Loucy (cell line): ENCODE measurements around the gene ETFA.

Experiments used
- H2AFZ ChIP-seq: fragments of 200-600 bp; sonication (generic); 2 replicates; pipeline ENCODE4 v1.6.0; 2016; ENCODE audit warnings: antibody characterized with exemption, mild to moderate bottlenecking, low read length, moderate library complexity
- H3F3A ChIP-seq: fragments of 200-600 bp; 2 replicates; pipeline ENCODE4 v1.6.0; 2016; ENCODE audit warnings: antibody characterized with exemption, low read depth, mild to moderate bottlenecking
- H3K27me3 ChIP-seq: fragments of 200-600 bp; sonication (generic); 2 replicates; pipeline ENCODE4 v1.6.1; 2014; ENCODE audit warnings: low read length, mild to moderate bottlenecking; ENCODE audit not compliant: insufficient read depth, poor library complexity, severe bottlenecking
- H3K36me3 ChIP-seq: fragments of 200-600 bp; sonication (generic); 2 replicates; pipeline ENCODE4 v1.6.1; 2016; ENCODE audit warnings: low read length; ENCODE audit not compliant: insufficient read depth
- H3K4me1 ChIP-seq: fragments of 200-600 bp; sonication (generic); 2 replicates; pipeline ENCODE4 v1.5.1; 2014; ENCODE audit warnings: low read length, mild to moderate bottlenecking; ENCODE audit not compliant: insufficient read depth, poor library complexity, severe bottlenecking
- H3K4me2 ChIP-seq: fragments of 200-600 bp; sonication (generic); 2 replicates; pipeline ENCODE4 v1.6.0; 2014; ENCODE audit warnings: antibody characterized with exemption, low read length, low read depth, mild to moderate bottlenecking; ENCODE audit not compliant: poor library complexity, severe bottlenecking
- H3K4me3 ChIP-seq: fragments of 200-600 bp; sonication (generic); 2 replicates; pipeline ENCODE4 v1.5.1; 2014; ENCODE audit warnings: low read length, mild to moderate bottlenecking, mixed read lengths; ENCODE audit not compliant: poor library complexity, severe bottlenecking
- H3K79me2 ChIP-seq: fragments of 200-600 bp; sonication (generic); 2 replicates; pipeline ENCODE4 v1.6.1; 2014; ENCODE audit warnings: low read length; ENCODE audit not compliant: insufficient read depth
- H3K9ac ChIP-seq: fragments of 200-600 bp; sonication (generic); 2 replicates; pipeline ENCODE4 v1.6.0; 2014; ENCODE audit warnings: mild to moderate bottlenecking, low read depth, low read length, moderate library complexity; ENCODE audit not compliant: poor library complexity, severe bottlenecking
- H3K9me2 ChIP-seq: fragments of 200-600 bp; sonication (generic); replicated peaks from 2 replicates; pipeline ENCODE4 v1.6.1; 2016; ENCODE audit warnings: low read depth, low read length, mixed read lengths
- H3K9me3 ChIP-seq: fragments of 200-600 bp; sonication (generic); 2 replicates; pipeline ENCODE4 v1.6.1; 2014; ENCODE audit warnings: mild to moderate bottlenecking, antibody characterized with exemption, low read length, low read depth; ENCODE audit not compliant: insufficient read depth
- H4K20me1 ChIP-seq: fragments of 200-600 bp; sonication (generic); 2 replicates; pipeline ENCODE4 v1.6.0; 2014; ENCODE audit warnings: antibody characterized with exemption, low read length, mild to moderate bottlenecking; ENCODE audit not compliant: insufficient read depth, poor library complexity, severe bottlenecking
- CTCF ChIP-seq: fragments of 200-600 bp; sonication (generic); conservative IDR thresholded peaks from 2 replicates; pipeline ENCODE4 v1.5.1; 2014; ENCODE audit warnings: mild to moderate bottlenecking, antibody characterized with exemption, low read length
- EZH2phosphoT487 ChIP-seq: fragments of 200-600 bp; IDR thresholded peaks from 2 replicates; pipeline ENCODE4 v1.6.1; 2018; ENCODE audit warnings: antibody characterized with exemption, mild to moderate bottlenecking, moderate library complexity, borderline replicate concordance

Gene ETFA

GRCh38 chr15:76191539-76192244 lies 119.6 kb downstream of the ETFA start:
- H3K9ac ChIP-seq, result no peak overlapping the region
- H4K20me1 ChIP-seq, result no peaks in the 10 kb centered on the region
- H3K36me3 ChIP-seq, result no peaks in the 10 kb centered on the region
- H3K79me2 ChIP-seq, result no peaks in the 10 kb centered on the region
- peak overlapping the region; percentile 49 for H3K4me2 ChIP-seq
- TF ChIP-seq CTCF, result no peak
- no peak for TF ChIP-seq EZH2phosphoT487
- no peak overlapping the region for H2AFZ ChIP-seq
- no peaks in the 10 kb centered on the region for H3K9me3 ChIP-seq
- H3F3A ChIP-seq, result no peaks in the 10 kb centered on the region
- H3K4me1 ChIP-seq, result peaks cover 7% of the 10 kb centered on the region
- H3K27me3 ChIP-seq, result no peaks in the 10 kb centered on the region
- H3K4me3 ChIP-seq, result no peak overlapping the region
- H3K9me2 ChIP-seq, result no peaks in the 10 kb centered on the region

GRCh38 chr15:76190751-76191538 lies 120.3 kb downstream of the ETFA start:
- Histone ChIP-seq H3K27me3 (no peaks in the 10 kb centered on the region), H3K4me1 (peaks cover 2% of the 10 kb centered on the region), H3K9ac (no peak overlapping the region), H4K20me1 (no peaks in the 10 kb centered on the region), H3K79me2 (no peaks in the 10 kb centered on the region), H3K9me3 (no peaks in the 10 kb centered on the region), H3K9me2 (no peaks in the 10 kb centered on the region), H2AFZ (peak overlapping the region; percentile 84), H3F3A (no peaks in the 10 kb centered on the region), H3K4me3 (peak overlapping the region; percentile 31), H3K36me3 (no peaks in the 10 kb centered on the region), H3K4me2 (peak overlapping the region; percentile 49)
- TF ChIP-seq EZH2phosphoT487, result no peak
- peak; percentile 88 for TF ChIP-seq CTCF

- Histone ChIP-seq H3K36me3 (no peaks in the 10 kb centered on the region), H2AFZ (peak overlapping the region; percentile 62; the same call in 1 of the 2 replicates), H3K4me2 (peak overlapping the region; percentile 49)
These were observed 121.2 kb downstream of the ETFA start for GRCh38 chr15:76190070-76190564.

More at GRCh38 chr15:76190070-76190564, 121.2 kb downstream of the ETFA start:
- H3F3A ChIP-seq, result no peaks in the 10 kb centered on the region
- H3K27me3 ChIP-seq, result no peaks in the 10 kb centered on the region
- no peak overlapping the region for H3K9ac ChIP-seq
- TF ChIP-seq EZH2phosphoT487 (no peak), CTCF (no peak)
- no peak overlapping the region for H3K4me3 ChIP-seq
- peaks cover 2% of the 10 kb centered on the region for H3K4me1 ChIP-seq
- no peaks in the 10 kb centered on the region for H3K9me3 ChIP-seq
- H4K20me1 ChIP-seq, result no peaks in the 10 kb centered on the region
- H3K9me2 ChIP-seq, result no peaks in the 10 kb centered on the region
- H3K79me2 ChIP-seq, result no peaks in the 10 kb centered on the region
